K562 (cell line): Measurements from ENCODE around the gene CELSR1. TPM values are rescaled to one million over a fixed set of nuclear protein-coding genes. Genes with fewer than 3 reads are reported as not detected.

Experiments
- ATF1 ChIP-seq, 2 experiments: fragments of 450-650 bp in 1 of 2; IDR thresholded peaks; 2 replicates each; pipeline ENCODE4 v1.6.1; 2016; ENCODE audit warnings: missing compliant biosample characterization in 1 of 2, missing genetic modification characterization in 1 of 2
- BCLAF1 ChIP-seq, 2 experiments: fragments of 450-650 bp in 1 of 2; IDR thresholded peaks; 2 replicates each; pipeline ENCODE4 v1.6.1; 2011 to 2017; ENCODE audit warnings: low read depth in 2 of 2, antibody characterized with exemption in 1 of 2, borderline replicate concordance in 1 of 2, low read length in 1 of 2, mild to moderate bottlenecking in 1 of 2, mixed read lengths in 1 of 2; ENCODE audit not compliant: control insufficient read depth in 1 of 2
- MCM3 ChIP-seq: fragments of 450-650 bp; IDR thresholded peaks from 2 replicates; pipeline ENCODE4 v1.6.1; 2016
- RBBP5 ChIP-seq: fragments of 200-600 bp; sonication (generic); IDR thresholded peaks from 2 replicates; pipeline ENCODE4 v1.6.1; 2012; ENCODE audit warnings: borderline replicate concordance, mild to moderate bottlenecking, low read length, control low read depth, inconsistent platforms; ENCODE audit not compliant: insufficient read depth, poor library complexity, severe bottlenecking
- TAF7 ChIP-seq: fragments of 450-650 bp; IDR thresholded peaks from 2 replicates; pipeline ENCODE4 v1.6.1; 2016; ENCODE audit warnings: missing genetic modification characterization, missing compliant biosample characterization
- TCF7 ChIP-seq: sonication (generic); IDR thresholded peaks from 2 replicates; pipeline ENCODE4 v1.6.1; 2016; ENCODE audit warnings: antibody characterized with exemption, borderline replicate concordance
- TCFL5 ChIP-seq: fragments of 250-450 bp; sonication (Bioruptor Pico); conservative IDR thresholded peaks from 2 replicates; pipeline ENCODE4 v1.6.1; 2021; ENCODE audit warnings: mild to moderate bottlenecking, moderate library complexity, matching md5 sums
- polyA plus RNA-seq, 8 experiments: library from polyadenylated mRNA; depleted of rRNA in 4 of 8; stranded (reverse) in 5 of 8; unstranded in 3 of 8; fragments of >200 nt; fragmentation: Nextera tagmentation in 2 of 8; fragmentation: Illumina TruSeq in 1 of 8; extraction: Ambion mirVana in 2 of 8; extraction: Trizol in 1 of 8; gene quantifications; 2 replicates each; pipeline versions ENCODE4 v1.2.1 to v1.2.3, GENCODE V29; 2011 to 2014; ENCODE audit warnings: inconsistent platforms in 1 of 8, missing spikeins in 1 of 8
- total RNA-seq, 7 experiments: library from RNA; depleted of rRNA in 6 of 7; stranded (reverse); fragments of >200 nt in 6 of 7; fragmentation: Illumina TruSeq in 2 of 7; extraction: Trizol in 2 of 7; gene quantifications; 2 replicates each; pipeline versions ENCODE4 v1.2.1 to v1.2.3, GENCODE V29; 2011 to 2021; ENCODE audit warnings: low replicate concordance in 1 of 7
- TF ChIP-seq, protein P1 (sequence below), 2 experiments: fragments of 450-650 bp; formaldehyde crosslinking in 1 of 2; IDR thresholded peaks; 2 replicates each; pipeline versions ENCODE4 v1.4.0 to v1.6.1; 2014 to 2020; ENCODE audit warnings: mild to moderate bottlenecking in 2 of 2, borderline replicate concordance in 1 of 2, low read depth in 1 of 2
- TF ChIP-seq, protein P2 (sequence below): fragments of 250-450 bp; sonication (Bioruptor Pico); IDR thresholded peaks from 2 replicates; pipeline ENCODE4 v1.9.0; 2021; ENCODE audit warnings: mild to moderate bottlenecking, inconsistent platforms

The CELSR1 gene
- total and polyA plus RNA-seq, 9 of the 15 experiments (the other 6 are each of a cell fraction or from before 2014, with no cell fraction given) = under 0.01 to 0.09 TPM; not detected in 7

- TF ChIP-seq, protein P1, sequence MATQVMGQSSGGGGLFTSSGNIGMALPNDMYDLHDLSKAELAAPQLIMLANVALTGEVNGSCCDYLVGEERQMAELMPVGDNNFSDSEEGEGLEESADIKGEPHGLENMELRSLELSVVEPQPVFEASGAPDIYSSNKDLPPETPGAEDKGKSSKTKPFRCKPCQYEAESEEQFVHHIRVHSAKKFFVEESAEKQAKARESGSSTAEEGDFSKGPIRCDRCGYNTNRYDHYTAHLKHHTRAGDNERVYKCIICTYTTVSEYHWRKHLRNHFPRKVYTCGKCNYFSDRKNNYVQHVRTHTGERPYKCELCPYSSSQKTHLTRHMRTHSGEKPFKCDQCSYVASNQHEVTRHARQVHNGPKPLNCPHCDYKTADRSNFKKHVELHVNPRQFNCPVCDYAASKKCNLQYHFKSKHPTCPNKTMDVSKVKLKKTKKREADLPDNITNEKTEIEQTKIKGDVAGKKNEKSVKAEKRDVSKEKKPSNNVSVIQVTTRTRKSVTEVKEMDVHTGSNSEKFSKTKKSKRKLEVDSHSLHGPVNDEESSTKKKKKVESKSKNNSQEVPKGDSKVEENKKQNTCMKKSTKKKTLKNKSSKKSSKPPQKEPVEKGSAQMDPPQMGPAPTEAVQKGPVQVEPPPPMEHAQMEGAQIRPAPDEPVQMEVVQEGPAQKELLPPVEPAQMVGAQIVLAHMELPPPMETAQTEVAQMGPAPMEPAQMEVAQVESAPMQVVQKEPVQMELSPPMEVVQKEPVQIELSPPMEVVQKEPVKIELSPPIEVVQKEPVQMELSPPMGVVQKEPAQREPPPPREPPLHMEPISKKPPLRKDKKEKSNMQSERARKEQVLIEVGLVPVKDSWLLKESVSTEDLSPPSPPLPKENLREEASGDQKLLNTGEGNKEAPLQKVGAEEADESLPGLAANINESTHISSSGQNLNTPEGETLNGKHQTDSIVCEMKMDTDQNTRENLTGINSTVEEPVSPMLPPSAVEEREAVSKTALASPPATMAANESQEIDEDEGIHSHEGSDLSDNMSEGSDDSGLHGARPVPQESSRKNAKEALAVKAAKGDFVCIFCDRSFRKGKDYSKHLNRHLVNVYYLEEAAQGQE (IDR thresholded peaks at IDR 0.05; ENCODE audit: borderline replicate concordance) = no peak
- TF ChIP-seq, protein P1 (CRISPR knock-in tag; IDR thresholded peaks at IDR 0.05; ENCODE audit: low read depth) = no peak
- TF ChIP-seq, protein P2, sequence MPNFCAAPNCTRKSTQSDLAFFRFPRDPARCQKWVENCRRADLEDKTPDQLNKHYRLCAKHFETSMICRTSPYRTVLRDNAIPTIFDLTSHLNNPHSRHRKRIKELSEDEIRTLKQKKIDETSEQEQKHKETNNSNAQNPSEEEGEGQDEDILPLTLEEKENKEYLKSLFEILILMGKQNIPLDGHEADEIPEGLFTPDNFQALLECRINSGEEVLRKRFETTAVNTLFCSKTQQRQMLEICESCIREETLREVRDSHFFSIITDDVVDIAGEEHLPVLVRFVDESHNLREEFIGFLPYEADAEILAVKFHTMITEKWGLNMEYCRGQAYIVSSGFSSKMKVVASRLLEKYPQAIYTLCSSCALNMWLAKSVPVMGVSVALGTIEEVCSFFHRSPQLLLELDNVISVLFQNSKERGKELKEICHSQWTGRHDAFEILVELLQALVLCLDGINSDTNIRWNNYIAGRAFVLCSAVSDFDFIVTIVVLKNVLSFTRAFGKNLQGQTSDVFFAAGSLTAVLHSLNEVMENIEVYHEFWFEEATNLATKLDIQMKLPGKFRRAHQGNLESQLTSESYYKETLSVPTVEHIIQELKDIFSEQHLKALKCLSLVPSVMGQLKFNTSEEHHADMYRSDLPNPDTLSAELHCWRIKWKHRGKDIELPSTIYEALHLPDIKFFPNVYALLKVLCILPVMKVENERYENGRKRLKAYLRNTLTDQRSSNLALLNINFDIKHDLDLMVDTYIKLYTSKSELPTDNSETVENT (CRISPR knock-in tag) = no peak
- TF ChIP-seq ATF1 (CRISPR knock-in tag; IDR thresholded peaks at IDR 0.05) (no peak), ATF1 (tag; IDR thresholded peaks at IDR 0.05) (no peak), BCLAF1 (IDR thresholded peaks at IDR 0.05; ENCODE audit: borderline replicate concordance in 1 of 2, control insufficient read depth in 1 of 2, low read depth in 2 of 2, low read length in 1 of 2) (no peak), MCM3 (no peak), TAF7 (tag) (no peak), RBBP5 (no peak), TCFL5 (CRISPR knock-in tag) (no peak), TCF7 (no peak)
Measured at GRCh38 chr22:46414704-46415103, 122.7 kb downstream of the CELSR1 start (continued).
